Ishikawa (cell line): ENCODE data around the gene PLA2G4A.

Experiments
- CEBPB ChIP-seq: IDR thresholded peaks from 2 replicates; pipeline ENCODE4 v1.6.1; 2012
- CREB1 ChIP-seq: IDR thresholded peaks from 2 replicates; pipeline ENCODE4 v1.6.1; 2012; ENCODE audit warnings: low read depth
- EGR1 ChIP-seq: IDR thresholded peaks from 2 replicates; pipeline ENCODE4 v1.6.1; 2012
- EP300 ChIP-seq: IDR thresholded peaks from 2 replicates; pipeline ENCODE4 v1.6.1; 2012; ENCODE audit warnings: borderline replicate concordance
- FOXM1 ChIP-seq: IDR thresholded peaks from 2 replicates; pipeline ENCODE4 v1.6.1; 2012; ENCODE audit warnings: low read depth, borderline replicate concordance
- NFIC ChIP-seq: IDR thresholded peaks from 2 replicates; pipeline ENCODE4 v1.6.1; 2012
- RAD21 ChIP-seq: IDR thresholded peaks from 2 replicates; pipeline ENCODE4 v1.6.1; 2012; ENCODE audit warnings: low read depth
- TAF1 ChIP-seq: IDR thresholded peaks from 2 replicates; pipeline ENCODE4 v1.6.1; 2012; ENCODE audit warnings: low read depth, mild to moderate bottlenecking
- TCF12 ChIP-seq: IDR thresholded peaks from 2 replicates; pipeline ENCODE4 v1.6.1; 2012; ENCODE audit warnings: low read depth
- TEAD4 ChIP-seq: IDR thresholded peaks from 2 replicates; pipeline ENCODE4 v1.6.1; 2012
- YY1 ChIP-seq: IDR thresholded peaks from 2 replicates; pipeline ENCODE4 v1.6.1; 2012; ENCODE audit warnings: low read depth
- ZBTB7A ChIP-seq: IDR thresholded peaks from 2 replicates; pipeline ENCODE4 v1.6.1; 2012; ENCODE audit warnings: low read depth
- TF ChIP-seq, protein P1 (sequence below): IDR thresholded peaks from 2 replicates; pipeline ENCODE4 v1.6.1; 2012; ENCODE audit warnings: low read depth, mild to moderate bottlenecking
- TF ChIP-seq, protein P2 (sequence below): IDR thresholded peaks from 2 replicates; pipeline ENCODE4 v1.6.1; 2012
- TF ChIP-seq, protein P3 (sequence below): IDR thresholded peaks from 2 replicates; pipeline ENCODE4 v1.6.1; 2012

PLA2G4A gene

GRCh38 chr1:186849271-186849671 is 20.5 kb downstream of the PLA2G4A start:
- TF ChIP-seq, protein P1, sequence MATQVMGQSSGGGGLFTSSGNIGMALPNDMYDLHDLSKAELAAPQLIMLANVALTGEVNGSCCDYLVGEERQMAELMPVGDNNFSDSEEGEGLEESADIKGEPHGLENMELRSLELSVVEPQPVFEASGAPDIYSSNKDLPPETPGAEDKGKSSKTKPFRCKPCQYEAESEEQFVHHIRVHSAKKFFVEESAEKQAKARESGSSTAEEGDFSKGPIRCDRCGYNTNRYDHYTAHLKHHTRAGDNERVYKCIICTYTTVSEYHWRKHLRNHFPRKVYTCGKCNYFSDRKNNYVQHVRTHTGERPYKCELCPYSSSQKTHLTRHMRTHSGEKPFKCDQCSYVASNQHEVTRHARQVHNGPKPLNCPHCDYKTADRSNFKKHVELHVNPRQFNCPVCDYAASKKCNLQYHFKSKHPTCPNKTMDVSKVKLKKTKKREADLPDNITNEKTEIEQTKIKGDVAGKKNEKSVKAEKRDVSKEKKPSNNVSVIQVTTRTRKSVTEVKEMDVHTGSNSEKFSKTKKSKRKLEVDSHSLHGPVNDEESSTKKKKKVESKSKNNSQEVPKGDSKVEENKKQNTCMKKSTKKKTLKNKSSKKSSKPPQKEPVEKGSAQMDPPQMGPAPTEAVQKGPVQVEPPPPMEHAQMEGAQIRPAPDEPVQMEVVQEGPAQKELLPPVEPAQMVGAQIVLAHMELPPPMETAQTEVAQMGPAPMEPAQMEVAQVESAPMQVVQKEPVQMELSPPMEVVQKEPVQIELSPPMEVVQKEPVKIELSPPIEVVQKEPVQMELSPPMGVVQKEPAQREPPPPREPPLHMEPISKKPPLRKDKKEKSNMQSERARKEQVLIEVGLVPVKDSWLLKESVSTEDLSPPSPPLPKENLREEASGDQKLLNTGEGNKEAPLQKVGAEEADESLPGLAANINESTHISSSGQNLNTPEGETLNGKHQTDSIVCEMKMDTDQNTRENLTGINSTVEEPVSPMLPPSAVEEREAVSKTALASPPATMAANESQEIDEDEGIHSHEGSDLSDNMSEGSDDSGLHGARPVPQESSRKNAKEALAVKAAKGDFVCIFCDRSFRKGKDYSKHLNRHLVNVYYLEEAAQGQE: no peak
- TF ChIP-seq, protein P2, sequence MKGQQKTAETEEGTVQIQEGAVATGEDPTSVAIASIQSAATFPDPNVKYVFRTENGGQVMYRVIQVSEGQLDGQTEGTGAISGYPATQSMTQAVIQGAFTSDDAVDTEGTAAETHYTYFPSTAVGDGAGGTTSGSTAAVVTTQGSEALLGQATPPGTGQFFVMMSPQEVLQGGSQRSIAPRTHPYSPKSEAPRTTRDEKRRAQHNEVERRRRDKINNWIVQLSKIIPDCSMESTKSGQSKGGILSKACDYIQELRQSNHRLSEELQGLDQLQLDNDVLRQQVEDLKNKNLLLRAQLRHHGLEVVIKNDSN: no peak
- TF ChIP-seq YY1: no peak
- TF ChIP-seq NFIC: no peak
- TF ChIP-seq CEBPB: no peak
- TF ChIP-seq EGR1: no peak
- no peak for TF ChIP-seq CREB1
- TF ChIP-seq RAD21: no peak

GRCh38 chr1:186849826-186850225 is 21.1 kb downstream of the PLA2G4A start:
- TF ChIP-seq TAF1: no peak
- TF ChIP-seq CREB1: no peak
- TF ChIP-seq, protein P1: no peak
- no peak for TF ChIP-seq EGR1
- no peak for TF ChIP-seq RAD21
- TF ChIP-seq TEAD4: no peak
- no peak for TF ChIP-seq FOXM1
- TF ChIP-seq EP300: no peak
- TF ChIP-seq, protein P3, sequence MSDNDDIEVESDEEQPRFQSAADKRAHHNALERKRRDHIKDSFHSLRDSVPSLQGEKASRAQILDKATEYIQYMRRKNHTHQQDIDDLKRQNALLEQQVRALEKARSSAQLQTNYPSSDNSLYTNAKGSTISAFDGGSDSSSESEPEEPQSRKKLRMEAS: no peak
- TF ChIP-seq NFIC: no peak
- TF ChIP-seq ZBTB7A: no peak
- no peak for TF ChIP-seq TCF12
- TF ChIP-seq CEBPB: no peak
- no peak for TF ChIP-seq YY1
- TF ChIP-seq, protein P2: no peak

DNA sequence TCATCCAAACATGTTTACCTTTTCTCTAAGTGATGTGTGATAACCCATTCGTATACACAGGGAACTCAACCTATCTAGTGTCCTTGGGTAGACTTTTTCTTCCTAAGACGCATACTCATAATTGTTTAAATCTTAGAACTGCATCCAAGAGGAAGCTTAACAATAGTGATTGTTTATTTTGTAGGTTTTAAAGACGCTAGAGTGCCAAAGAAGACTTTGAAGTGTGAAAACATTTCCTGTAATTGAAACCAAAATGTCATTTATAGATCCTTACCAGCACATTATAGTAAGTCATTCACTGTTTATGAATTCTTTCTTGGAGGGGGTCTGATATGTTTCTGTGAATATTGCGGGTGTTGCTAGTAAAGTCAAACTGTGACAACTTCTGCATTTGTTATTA is 25.4 kb downstream of the PLA2G4A start:
- TF ChIP-seq, protein P2: no peak
- TF ChIP-seq, protein P1: no peak
- TF ChIP-seq CEBPB (no peak), TAF1 (no peak), EP300 (no peak), TEAD4 (no peak), ZBTB7A (no peak), CREB1 (no peak), FOXM1 (no peak), RAD21 (no peak), TCF12 (no peak), NFIC (no peak), EGR1 (no peak), YY1 (no peak)
- TF ChIP-seq, protein P3: no peak

GRCh38 chr1:186858923-186859322 is 30.2 kb downstream of the PLA2G4A start:
- TF ChIP-seq EGR1 (no peak), RAD21 (no peak), CEBPB (no peak), ZBTB7A (no peak), EP300 (no peak), CREB1 (no peak), NFIC (no peak), TCF12 (no peak), FOXM1 (no peak), TEAD4 (no peak), YY1 (no peak), TAF1 (no peak)
- TF ChIP-seq, protein P1: no peak
- TF ChIP-seq, protein P2: no peak
- TF ChIP-seq, protein P3: no peak
